ENCODE results near the gene CRABP2. TPM values are rescaled to one million over a fixed set of nuclear protein-coding genes. Genes with fewer than 3 reads are reported as not detected.

Gene CRABP2
- total RNA-seq = 72.5 TPM

DNA sequence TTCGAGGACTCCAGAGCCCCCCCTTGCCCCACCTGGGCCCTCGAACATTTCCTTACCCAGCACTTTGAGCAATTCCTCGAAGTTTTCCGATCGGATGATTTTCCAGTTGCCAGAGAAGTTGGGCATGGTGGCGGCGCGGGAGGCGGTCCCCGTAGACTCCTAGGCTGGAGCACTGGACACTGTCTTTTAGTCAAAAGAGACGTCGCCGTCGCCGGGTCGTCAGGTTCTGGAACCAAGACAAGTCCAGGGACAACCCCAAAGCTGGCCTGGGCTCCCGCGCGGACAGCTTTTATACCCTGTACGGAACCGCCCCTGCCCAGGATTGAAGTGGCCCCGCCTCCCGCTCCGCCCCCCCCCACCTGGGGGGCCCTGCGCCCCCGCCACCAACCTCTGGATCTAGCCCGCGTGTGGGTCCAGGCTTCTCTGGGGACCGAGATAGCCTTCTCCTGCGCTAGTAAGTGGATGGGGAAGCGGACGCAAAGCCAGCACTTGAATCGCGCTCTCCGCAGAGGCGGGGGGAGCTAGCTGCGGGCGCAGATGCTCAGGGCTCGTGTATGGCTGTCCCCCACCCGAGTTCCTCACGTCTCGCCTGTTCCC lies at the start of gene CRABP2:
Gene CRABP2 (minus strand): TSS at position 263 of the 597 bp plus-strand sequence. CDS start 137 bp downstream, at position 126.
- peak; percentile 89 for DNase-seq

- DNase-seq = no peak
These were observed 48.8 kb upstream of the CRABP2 start for GRCh38 chr1:156754219-156754618.

- no peak for DNase-seq
These were observed 47.6 kb upstream of the CRABP2 start for GRCh38 chr1:156752843-156753482.

DNA sequence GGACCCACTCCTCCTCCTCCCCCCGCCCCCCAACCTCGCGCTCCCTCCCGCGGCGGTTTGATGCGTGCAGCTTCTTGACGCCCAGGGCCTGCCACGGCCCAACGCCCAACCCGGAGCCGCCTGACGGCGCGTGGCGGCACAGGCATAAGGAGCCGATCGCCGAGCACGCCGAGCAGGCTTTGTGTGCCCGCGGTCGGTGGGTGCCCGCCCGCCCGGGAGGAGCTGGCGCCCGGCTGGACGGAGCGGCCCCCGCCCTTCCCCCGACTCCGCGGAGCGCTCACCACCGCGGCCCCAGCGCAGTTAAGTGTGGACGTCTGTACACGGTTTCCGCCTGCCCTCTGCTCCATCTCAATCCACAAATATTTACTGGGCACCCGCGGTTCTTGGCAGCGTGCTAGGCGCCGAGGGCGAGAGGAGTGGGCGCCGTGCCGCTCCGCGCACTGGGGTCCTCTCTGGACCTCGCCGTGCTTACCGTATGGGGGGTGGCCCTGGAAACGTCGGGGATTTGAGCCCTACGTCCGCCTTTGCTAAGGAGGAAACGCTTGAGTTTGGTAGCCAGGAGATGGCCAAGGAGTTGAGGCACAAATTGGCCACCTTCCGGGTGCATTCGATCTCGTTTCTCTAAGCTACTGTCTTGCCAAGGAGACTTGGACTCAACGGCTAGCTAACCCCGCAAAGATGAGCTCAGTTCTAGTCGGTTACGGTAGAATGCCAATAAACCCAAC lies 46.5 kb upstream of the CRABP2 start:
- peak; percentile 97 for DNase-seq

- no peak for DNase-seq
These were observed 46.0 kb upstream of the CRABP2 start, which contains the start of gene HDGF for GRCh38 chr1:156751451-156751756. TSS of gene HDGF (minus strand) at chr1:156751675. CDS start at chr1:156751429, 246 bp downstream.

DNA sequence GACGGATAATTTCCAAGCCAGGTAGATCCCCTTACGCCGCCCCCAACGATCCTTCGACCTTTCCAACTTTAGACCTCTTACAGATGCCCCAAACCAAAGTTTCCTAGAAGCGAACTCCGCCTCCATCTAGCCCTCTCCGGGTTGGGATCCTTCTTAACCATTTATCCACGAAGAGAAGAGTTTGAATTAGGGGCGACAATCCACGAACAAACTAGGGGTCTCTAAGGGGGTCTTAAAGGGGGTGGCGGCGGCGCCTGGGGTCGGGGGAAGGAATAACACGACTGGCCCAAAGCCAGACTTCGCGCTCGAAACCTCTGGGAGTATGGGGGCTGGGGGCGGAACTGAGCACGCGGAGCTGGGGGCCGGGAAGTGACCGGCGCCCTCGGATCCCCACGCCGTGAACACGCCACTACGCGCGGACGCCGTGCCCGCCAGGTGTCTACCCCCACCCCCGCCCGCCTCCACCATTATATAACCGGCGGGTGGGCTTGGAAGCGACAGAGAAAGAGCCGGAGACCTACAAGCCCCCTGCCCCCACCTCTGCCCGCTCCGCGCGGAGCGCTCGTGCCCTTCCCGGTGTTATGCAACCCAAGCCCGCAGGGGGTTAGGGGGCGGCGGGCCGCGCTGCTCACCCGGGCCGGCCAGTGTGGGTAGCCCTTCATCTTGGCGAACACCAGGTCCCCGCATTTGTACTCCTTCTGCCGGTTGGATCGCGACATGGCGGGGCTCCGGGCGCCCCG lies 45.5 kb upstream of the CRABP2 start:
- peak; percentile 12 for DNase-seq

DNA sequence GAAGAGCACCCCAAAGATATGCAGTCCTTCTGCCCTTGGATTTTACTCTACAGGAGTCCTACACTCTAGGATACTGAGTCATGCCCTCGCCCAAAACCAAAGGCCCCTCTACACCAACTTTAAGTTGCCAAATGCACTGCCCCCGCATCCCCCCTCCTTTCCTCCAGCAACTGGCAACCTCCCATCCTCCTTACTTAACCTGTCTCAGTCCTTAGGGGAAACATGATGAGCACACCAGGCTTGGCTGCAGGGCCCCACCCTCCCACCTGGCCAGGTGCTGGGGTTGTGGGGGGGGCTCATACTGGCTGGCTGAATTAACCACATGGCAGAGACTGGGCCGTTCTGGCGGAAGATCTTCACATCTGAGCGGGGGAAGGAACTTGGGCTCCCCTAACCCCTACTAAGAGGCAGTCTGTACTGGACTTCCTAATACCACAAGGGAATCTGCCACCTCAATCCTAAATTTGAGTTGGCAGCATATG lies 44.8 kb upstream of the CRABP2 start:
- no peak for DNase-seq

DNA sequence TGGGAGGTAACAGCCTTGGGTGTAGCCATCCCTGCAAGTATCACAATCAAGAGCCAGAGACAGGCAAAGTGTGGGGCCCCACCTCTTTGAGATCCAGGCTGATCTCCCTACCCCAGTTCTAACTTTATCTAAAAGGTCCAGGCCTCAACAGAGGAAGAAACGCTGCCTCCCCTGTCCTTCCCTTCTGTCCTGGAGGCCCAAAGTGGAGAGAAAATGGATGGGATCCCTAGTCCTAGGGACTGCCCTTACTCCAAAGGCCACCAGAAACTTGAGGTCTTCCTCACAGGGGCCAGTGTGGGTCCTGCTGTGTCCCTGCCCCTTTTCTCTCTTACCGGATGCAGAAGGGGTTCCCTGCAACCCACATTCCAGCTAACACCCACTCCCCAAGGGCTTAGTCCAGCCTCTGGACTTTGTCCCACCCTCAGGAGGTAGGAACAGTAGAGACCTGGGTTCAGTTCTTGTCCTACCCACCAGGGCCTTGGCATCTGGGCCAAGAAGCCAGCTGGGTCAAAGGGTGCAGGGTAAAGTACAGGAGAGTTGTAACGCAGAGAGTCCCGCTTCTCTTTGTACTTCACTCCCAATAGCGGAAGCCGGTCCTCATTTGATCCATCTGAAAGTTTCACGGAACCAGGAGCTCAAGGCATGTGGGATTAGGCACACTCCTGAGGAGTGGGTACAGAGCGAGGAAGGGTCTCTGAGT lies 44.2 kb upstream of the CRABP2 start:
- DNase-seq = no peak

GRCh38 chr1:156748670-156749418 lies 43.5 kb upstream of the CRABP2 start:
- peak; percentile 43 for DNase-seq

DNA sequence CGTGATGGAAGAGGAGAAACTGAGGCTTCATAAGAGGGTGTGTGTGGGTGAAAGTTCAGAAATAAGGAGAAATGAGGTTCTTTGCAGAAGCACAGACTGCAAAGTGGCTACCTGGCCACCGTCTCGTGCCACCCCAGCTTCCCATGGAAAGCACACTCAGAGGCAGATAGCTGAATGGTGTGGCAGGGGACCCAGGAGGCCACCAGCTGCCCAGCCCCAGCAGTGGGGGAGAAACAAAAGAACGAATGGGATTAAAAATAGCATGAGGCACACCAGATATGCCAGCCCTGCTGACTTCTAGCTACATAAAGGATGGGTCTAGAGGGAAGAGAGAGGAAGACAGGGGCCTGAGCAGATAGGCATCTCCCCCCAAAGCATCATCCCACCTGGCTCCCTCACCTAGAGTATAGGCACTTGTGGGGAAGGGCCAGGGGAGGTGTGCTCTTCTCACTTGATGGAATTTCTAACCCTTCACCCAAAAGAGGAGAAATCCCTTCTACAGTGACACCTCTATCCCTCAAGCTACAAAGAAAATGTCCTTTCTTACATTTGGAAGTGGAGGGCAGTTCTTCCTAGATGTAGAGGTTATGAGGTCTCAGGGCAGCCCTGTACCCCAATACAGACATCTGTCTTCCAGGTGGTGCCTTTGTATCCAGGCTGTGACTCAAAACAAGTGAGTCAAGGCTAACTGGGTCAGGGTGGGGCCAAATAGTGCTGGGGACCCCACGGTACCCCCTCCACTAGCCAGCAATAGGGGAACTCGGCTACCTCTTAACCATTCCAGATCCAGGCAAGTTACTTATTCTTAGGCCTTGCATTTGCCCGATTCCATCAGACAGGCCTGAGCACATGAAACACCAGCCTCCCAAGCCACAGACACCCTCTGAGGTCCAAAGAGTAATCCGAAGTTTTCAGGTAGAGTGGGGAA lies 42.6 kb upstream of the CRABP2 start:
- DNase-seq = no peak

GRCh38 chr1:156746728-156747631 lies 41.6 kb upstream of the CRABP2 start:
- peak; percentile 96 for DNase-seq

GRCh38 chr1:156746406-156746727 lies 41.0 kb upstream of the CRABP2 start:
- no peak for DNase-seq

DNA sequence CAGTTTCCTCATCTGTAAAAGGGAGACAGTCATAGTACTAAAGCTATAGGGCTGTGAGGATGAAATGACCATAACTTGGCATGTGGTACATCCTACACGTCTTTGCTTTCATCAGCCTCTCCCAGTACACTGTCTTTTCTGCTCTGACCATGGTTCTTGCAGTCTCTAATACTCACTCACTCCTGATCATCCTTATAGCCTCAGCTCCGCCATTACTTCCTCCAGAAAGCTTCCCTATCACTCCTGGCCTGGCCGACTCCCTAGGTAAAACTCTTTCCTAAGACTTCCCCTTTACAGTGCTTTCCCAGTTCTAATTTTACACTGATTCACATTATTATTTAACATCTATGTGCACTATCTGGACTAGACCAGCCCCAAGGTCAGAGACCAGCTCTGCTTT lies 40.5 kb upstream of the CRABP2 start:
- no peak for DNase-seq

GRCh38 chr1:156744786-156745419 lies 39.5 kb upstream of the CRABP2 start:
- DNase-seq = no peak

GRCh38 chr1:156744344-156744743 lies 39.0 kb upstream of the CRABP2 start:
- no peak for DNase-seq

- no peak for DNase-seq
These were observed 38.3 kb upstream of the CRABP2 start for GRCh38 chr1:156743367-156744302.

DNA sequence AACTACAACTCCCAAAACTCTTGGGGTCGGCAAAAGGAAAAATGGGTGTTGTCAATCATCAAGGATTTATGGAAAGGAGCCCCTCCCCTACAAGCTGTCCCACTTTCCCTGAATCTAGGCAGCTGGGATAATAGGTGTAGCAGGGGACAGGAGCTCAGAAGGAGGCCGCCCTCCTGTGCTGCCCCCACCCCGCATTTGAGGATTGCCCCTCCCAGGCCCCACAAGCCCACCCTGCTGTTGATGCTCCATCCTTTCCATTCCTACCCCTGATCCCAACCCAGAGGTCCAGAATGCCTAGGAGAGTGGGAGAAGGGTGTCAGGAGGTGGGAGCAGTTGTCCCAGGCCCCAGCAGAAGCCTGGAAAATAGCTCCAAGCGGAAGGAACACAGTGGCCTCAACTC lies 37.4 kb upstream of the CRABP2 start:
- DNase-seq = no peak

- no peak for DNase-seq
These were observed 36.6 kb upstream of the CRABP2 start for GRCh38 chr1:156742017-156742416.

Measured in skin of body (tissue), 2 donors.